ENCODE data around the gene LPP. TPM values are rescaled to one million over a fixed set of nuclear protein-coding genes. Genes with fewer than 3 reads are reported as not detected.

The LPP gene
- total and polyA plus RNA-seq, 9 of the 15 experiments (the other 6 are each of a cell fraction or from before 2014, with no cell fraction given) = 0.07 to 0.18 TPM; not detected in 7

- Histone ChIP-seq H3K9ac (ENCODE audit: insufficient read depth in 1 of 2, low read depth in 2 of 2, low read length in 2 of 2) (no peak overlapping the region), H3K27me3 (ENCODE audit: control insufficient read depth in 2 of 2, insufficient read depth in 2 of 2, low read length in 2 of 2) (no peaks in the 10 kb centered on the region), H3K4me3 (no peak overlapping the region), H4K20me1 (replicated peaks; ENCODE audit: control insufficient read depth, insufficient read depth, low read length) (no peaks in the 10 kb centered on the region), H3K27ac (ENCODE audit: extremely low read depth, low read depth, low read length) (no peak overlapping the region), H3K79me2 (ENCODE audit: control insufficient read depth, insufficient read depth, low read length) (no peaks in the 10 kb centered on the region), H3K36me3 (ENCODE audit: control insufficient read depth, insufficient read depth, low read length) (no peaks in the 10 kb centered on the region), H3K9me1 (ENCODE audit: control insufficient read depth, insufficient read depth, low read length) (no peaks in the 10 kb centered on the region), H3K4me1 (replicated peaks in 1 of 2; ENCODE audit: control insufficient read depth in 2 of 2, insufficient read depth in 2 of 2, low read length in 2 of 2) (no peaks in the 10 kb centered on the region), H2AFZ (ENCODE audit: low read depth, low read length) (no peak overlapping the region), H3K9me3 (replicated peaks; ENCODE audit: control insufficient read depth, insufficient read depth, low read depth, low read length) (no peaks in the 10 kb centered on the region), H3K4me2 (ENCODE audit: insufficient read depth, low read length) (no peak overlapping the region)
- TF ChIP-seq KAT2B (IDR thresholded peaks at IDR 0.05; ENCODE audit: low read depth, low read length) = no peak
- no peak for TF ChIP-seq SRSF9 (IDR thresholded peaks at IDR 0.05; ENCODE audit: borderline replicate concordance, low read depth, low read length)
- TF ChIP-seq SRSF1 (IDR thresholded peaks at IDR 0.05; ENCODE audit: low read depth, low read length) = no peak
- no peak for TF ChIP-seq TCFL5 (CRISPR knock-in tag; conservative IDR thresholded peaks at IDR 0.05)
- no peak for TF ChIP-seq ARID3B (CRISPR knock-in tag; IDR thresholded peaks at IDR 0.05; ENCODE audit: borderline replicate concordance)
- TF ChIP-seq FOXA3 (CRISPR knock-in tag; conservative IDR thresholded peaks at IDR 0.05 in 1 of 2, IDR thresholded peaks at IDR 0.05 in 1 of 2) = no peak
- no peak for TF ChIP-seq POLR2B (IDR thresholded peaks at IDR 0.05; ENCODE audit: low read depth, partially characterized antibody)
- TF ChIP-seq SAP30 (IDR thresholded peaks at IDR 0.05; ENCODE audit: borderline replicate concordance, insufficient read depth, low read depth, low read length, poor library complexity, severe bottlenecking) = no peak
- intact Hi-C loops (cut with micrococcal nuclease) (no loop called here), in situ Hi-C loops (cut with MboI) (no loop called here)
- DNase-seq (ENCODE audit: extremely low read depth in 1 of 4, low spot score in 3 of 4) = no peak
- ATAC-seq = no peak
- 0% methylated on average over 6 of the region's 6 CpGs for WGBS (ENCODE audit: insufficient coverage, low coverage, missing lambda C conversion rate)
- no TSS peak for BruUV-seq (replicated peaks)
- ChIA-PET POLR2A (interaction anchor here (0.6 kb wide), 1 partner anchor 1265 kb away, joined by 4 read pairs; no protein-coding TSS in a partner anchor), CTCF (ENCODE audit: low intra/inter-chr PET ratio) (no interaction called here)
- no peak for FAIRE-seq
Observed at GRCh38 chr3:188508454-188508853, 354.5 kb downstream of the LPP start.

Measured in K562 (cell line).